Parathyroid adenoma (tissue), 2 donors: ENCODE data around the gene PCBP3.
A peak's percentile ranks its signal among the peaks of the same experiment; 100 is the strongest.

Experiments used
- H2AFZ ChIP-seq: fragments of 300-600 bp; sonication (generic); one replicate; pipeline ENCODE4 v1.7.0; 2017; ENCODE audit warnings: antibody characterized with exemption, mild to moderate bottlenecking
- H3K27ac ChIP-seq: fragments of 300-600 bp; sonication (generic); one replicate; pipeline ENCODE4 v1.7.0; 2017
- H3K27me3 ChIP-seq: fragments of 300-600 bp; sonication (generic); one replicate; pipeline ENCODE4 v1.7.0; 2017; ENCODE audit warnings: low read length; ENCODE audit not compliant: control insufficient read depth, insufficient read depth
- H3K36me3 ChIP-seq: fragments of 300-600 bp; sonication (generic); one replicate; pipeline ENCODE4 v1.7.0; 2017; ENCODE audit warnings: low read length; ENCODE audit not compliant: control insufficient read depth, insufficient read depth
- H3K4me1 ChIP-seq: fragments of 300-600 bp; sonication (generic); one replicate; pipeline ENCODE4 v1.7.0; 2017; ENCODE audit warnings: control low read depth
- H3K4me2 ChIP-seq: fragments of 300-600 bp; sonication (generic); one replicate; pipeline ENCODE4 v1.7.0; 2017; ENCODE audit warnings: low read length
- H3K4me3 ChIP-seq: fragments of 300-600 bp; sonication (generic); one replicate; pipeline ENCODE4 v1.7.0; 2017; ENCODE audit warnings: low read depth, low read length
- H3K79me2 ChIP-seq: fragments of 300-600 bp; sonication (generic); one replicate; pipeline ENCODE4 v1.7.0; 2017; ENCODE audit warnings: control low read depth
- H3K9ac ChIP-seq: fragments of 300-600 bp; sonication (generic); one replicate; pipeline ENCODE4 v1.7.0; 2017; ENCODE audit warnings: mild to moderate bottlenecking
- H3K9me3 ChIP-seq: fragments of 300-600 bp; sonication (generic); one replicate; pipeline ENCODE4 v1.7.0; 2017; ENCODE audit warnings: low read length; ENCODE audit not compliant: control insufficient read depth
- TF ChIP-seq, protein P1 (sequence below): fragments of 300-600 bp; sonication (generic); IDR thresholded peaks from one replicate; pipeline ENCODE4 v1.7.0; 2017; ENCODE audit warnings: antibody characterized with exemption, mild to moderate bottlenecking
- donor health status: primary hyperparathyroidism.

Gene PCBP3

DNA sequence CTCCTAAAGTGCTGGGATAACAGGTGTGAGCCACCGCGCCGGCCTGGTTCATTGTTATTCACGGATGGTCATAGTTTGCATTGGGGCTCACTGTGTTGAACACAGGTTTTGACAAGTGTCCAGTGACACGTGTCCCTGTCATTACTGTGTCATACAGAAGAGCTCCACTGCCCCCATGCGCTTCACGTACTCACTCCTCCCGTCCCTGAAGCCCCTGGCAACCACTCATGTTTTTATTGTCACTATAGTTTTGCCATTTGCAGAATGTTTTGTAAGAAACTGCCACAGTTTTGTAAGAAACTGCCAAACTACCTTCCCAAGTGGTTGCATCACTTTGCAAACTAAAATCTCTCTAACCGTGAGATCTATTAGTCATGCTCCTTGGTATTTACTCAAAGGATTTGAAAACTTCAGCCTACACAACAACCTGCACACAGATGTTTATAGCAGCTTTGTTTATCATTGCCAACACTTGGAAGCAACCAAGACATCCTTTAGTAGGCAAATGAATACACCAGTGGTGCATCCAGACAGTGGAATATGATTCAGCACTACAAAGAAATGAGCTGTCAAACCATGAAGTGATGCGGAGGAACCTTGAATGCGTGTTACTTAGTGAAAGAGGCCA lies 174.9 kb downstream of the PCBP3 start:
- no peak overlapping the region for H3K4me3 ChIP-seq
- H3K27ac ChIP-seq = no peak overlapping the region
- no peak overlapping the region for H3K4me2 ChIP-seq
- H3K36me3 ChIP-seq = no peaks in the 10 kb centered on the region
- TF ChIP-seq, protein P1, sequence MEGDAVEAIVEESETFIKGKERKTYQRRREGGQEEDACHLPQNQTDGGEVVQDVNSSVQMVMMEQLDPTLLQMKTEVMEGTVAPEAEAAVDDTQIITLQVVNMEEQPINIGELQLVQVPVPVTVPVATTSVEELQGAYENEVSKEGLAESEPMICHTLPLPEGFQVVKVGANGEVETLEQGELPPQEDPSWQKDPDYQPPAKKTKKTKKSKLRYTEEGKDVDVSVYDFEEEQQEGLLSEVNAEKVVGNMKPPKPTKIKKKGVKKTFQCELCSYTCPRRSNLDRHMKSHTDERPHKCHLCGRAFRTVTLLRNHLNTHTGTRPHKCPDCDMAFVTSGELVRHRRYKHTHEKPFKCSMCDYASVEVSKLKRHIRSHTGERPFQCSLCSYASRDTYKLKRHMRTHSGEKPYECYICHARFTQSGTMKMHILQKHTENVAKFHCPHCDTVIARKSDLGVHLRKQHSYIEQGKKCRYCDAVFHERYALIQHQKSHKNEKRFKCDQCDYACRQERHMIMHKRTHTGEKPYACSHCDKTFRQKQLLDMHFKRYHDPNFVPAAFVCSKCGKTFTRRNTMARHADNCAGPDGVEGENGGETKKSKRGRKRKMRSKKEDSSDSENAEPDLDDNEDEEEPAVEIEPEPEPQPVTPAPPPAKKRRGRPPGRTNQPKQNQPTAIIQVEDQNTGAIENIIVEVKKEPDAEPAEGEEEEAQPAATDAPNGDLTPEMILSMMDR = no peak
- H3K9ac ChIP-seq = no peak overlapping the region
- no peaks in the 10 kb centered on the region for H3K27me3 ChIP-seq
- no peaks in the 10 kb centered on the region for H3K4me1 ChIP-seq
- no peak overlapping the region for H2AFZ ChIP-seq
- H3K79me2 ChIP-seq = no peaks in the 10 kb centered on the region
- no peaks in the 10 kb centered on the region for H3K9me3 ChIP-seq

DNA sequence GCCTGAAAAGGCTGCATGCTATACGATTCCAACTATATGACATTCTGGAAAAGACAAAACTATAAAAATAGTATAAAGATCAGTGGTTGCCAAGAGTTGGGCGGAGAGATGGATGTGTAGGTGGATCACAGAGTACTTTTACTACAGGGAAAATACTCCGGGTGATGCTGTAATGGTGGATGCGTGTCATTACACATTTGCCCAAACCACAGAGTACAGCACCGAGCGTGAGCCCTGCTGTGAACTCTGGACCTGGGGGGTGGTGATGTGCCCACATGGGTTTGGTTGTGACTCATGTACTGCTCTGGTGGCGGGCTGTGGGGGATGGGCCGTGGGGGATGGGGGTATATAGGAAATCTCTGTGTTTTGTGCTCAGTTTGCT lies 175.4 kb downstream of the PCBP3 start:
- no peak overlapping the region for H3K27ac ChIP-seq
- no peaks in the 10 kb centered on the region for H3K79me2 ChIP-seq
- no peak overlapping the region for H3K4me2 ChIP-seq
- no peaks in the 10 kb centered on the region for H3K27me3 ChIP-seq
- no peak overlapping the region for H3K4me3 ChIP-seq
- no peak overlapping the region for H2AFZ ChIP-seq
- no peaks in the 10 kb centered on the region for H3K4me1 ChIP-seq
- no peak overlapping the region for H3K9ac ChIP-seq
- no peaks in the 10 kb centered on the region for H3K9me3 ChIP-seq
- no peaks in the 10 kb centered on the region for H3K36me3 ChIP-seq
- TF ChIP-seq, protein P1 = no peak

DNA sequence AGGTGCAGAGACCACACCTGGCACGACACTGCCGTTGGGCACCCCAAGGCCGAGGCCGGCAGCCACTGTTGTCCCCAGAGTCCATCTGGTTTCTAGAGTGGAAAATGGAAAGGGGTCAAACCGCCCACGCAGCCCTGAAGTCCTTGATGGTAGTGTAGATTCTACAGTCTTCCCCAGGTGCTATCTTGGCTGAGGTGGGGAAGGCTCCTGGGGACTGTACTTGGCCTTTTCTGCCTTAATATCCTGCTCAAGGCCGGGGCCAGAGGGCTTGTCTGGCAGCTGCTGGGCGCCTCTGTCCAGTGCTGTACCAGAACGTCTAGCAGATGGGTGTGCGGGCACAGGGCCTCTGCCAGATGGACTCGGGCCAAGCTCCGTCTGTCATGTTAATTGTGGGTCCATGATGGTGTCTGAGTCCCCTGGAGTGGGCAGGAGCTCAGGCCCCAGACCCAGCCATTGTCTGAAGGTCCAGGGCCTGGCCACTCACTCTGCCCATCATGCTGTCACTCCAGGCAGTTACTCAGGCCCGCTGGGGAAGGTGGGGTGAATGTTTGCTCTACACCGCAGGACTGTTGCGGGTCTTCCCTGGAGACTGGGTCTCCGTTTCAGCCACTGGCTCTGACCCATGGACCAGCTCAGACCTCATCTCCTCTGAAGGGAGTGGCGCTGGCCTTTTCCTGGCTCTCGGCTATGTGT lies 176.1 kb downstream of the PCBP3 start:
- Histone ChIP-seq H3K9me3 (no peaks in the 10 kb centered on the region), H3K4me3 (no peak overlapping the region), H3K4me1 (no peaks in the 10 kb centered on the region), H3K79me2 (no peaks in the 10 kb centered on the region), H3K4me2 (no peak overlapping the region), H3K27ac (no peak overlapping the region), H3K27me3 (no peaks in the 10 kb centered on the region), H2AFZ (no peak overlapping the region), H3K9ac (no peak overlapping the region), H3K36me3 (no peaks in the 10 kb centered on the region)
- TF ChIP-seq, protein P1 = no peak

DNA sequence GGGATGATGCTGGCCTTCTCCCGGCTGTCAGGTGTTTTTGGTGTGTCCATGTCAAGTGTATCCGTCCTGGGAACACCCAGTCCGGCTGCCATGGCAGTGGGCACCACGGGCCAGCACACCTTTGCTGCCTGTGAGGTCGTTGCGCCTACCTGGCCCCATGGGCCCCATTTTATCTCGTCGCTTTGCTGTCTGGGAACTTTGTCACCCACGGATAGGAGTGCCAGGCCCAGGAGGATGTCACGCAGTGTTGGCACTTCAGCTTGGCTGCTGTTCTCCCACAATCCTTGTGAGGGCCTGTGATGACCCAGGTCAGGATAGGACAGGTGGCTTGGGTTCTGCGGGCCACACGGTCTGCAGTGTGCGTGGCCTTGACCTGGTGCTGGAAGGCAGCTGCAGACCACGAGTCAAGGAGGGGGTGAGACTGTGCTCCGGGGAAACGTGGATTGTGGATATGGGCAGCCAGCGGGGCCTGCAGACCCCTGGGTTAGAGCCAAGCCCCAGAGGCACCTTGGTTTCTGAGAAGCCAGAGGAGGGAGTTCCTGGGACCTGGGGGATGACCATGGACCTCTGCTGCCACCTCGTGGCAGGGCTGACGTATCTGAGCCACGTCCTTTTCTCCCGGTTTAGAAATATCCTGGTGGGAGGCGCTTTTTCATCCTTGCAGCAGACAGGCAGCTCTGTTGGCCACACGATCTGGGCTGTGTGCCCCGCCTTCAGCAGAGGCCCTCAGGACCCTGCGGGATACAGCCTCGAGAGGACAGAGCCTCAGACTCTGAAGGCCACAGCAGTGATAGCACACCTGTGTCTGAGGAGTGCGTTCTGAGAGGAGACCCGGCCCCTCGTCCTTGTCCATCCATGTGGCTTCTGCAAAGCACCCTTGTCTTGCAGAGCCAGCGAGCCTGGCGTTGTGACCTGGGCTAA lies 176.9 kb downstream of the PCBP3 start:
- Histone ChIP-seq H3K4me2 (no peak overlapping the region), H2AFZ (no peak overlapping the region), H3K9me3 (no peaks in the 10 kb centered on the region), H3K27ac (no peak overlapping the region), H3K4me3 (no peak overlapping the region), H3K27me3 (no peaks in the 10 kb centered on the region), H3K36me3 (no peaks in the 10 kb centered on the region), H3K4me1 (no peaks in the 10 kb centered on the region), H3K9ac (no peak overlapping the region), H3K79me2 (no peaks in the 10 kb centered on the region)
- TF ChIP-seq, protein P1 = peak; percentile 58
